Measurements from ENCODE around the gene ECE1.

ECE1 gene

GRCh38 chr1:21251773-21252471 lies 38.3 kb downstream of the ECE1 start:
- Histone ChIP-seq H3K36me3 (ENCODE audit: insufficient read depth, low read length) (peaks cover 26% of the 10 kb centered on the region), H3K4me2 (ENCODE audit: low read length) (no peak overlapping the region), H3K27me3 (ENCODE audit: control insufficient read depth, insufficient read depth, low read length) (no peaks in the 10 kb centered on the region), H3K9ac (ENCODE audit: low read depth, low read length) (no peak overlapping the region), H3K4me1 (ENCODE audit: control insufficient read depth, insufficient read depth, low read length) (peaks cover 12% of the 10 kb centered on the region), H3K9me3 (replicated peaks; ENCODE audit: low read length) (no peaks in the 10 kb centered on the region), H3K4me3 (ENCODE audit: low read length) (no peak overlapping the region)

- no peak overlapping the region for H3K4me3 ChIP-seq (ENCODE audit: low read length)
- no peak overlapping the region for H3K4me2 ChIP-seq (ENCODE audit: low read length)
- H3K9ac ChIP-seq (ENCODE audit: low read depth, low read length), result no peak overlapping the region
- peaks cover 12% of the 10 kb centered on the region for H3K4me1 ChIP-seq (ENCODE audit: control insufficient read depth, insufficient read depth, low read length)
- H3K27me3 ChIP-seq (ENCODE audit: control insufficient read depth, insufficient read depth, low read length), result no peaks in the 10 kb centered on the region
- H3K9me3 ChIP-seq (replicated peaks; ENCODE audit: low read length), result no peaks in the 10 kb centered on the region
- peaks cover 22% of the 10 kb centered on the region for H3K36me3 ChIP-seq (ENCODE audit: insufficient read depth, low read length)
Measured at GRCh38 chr1:21249940-21250493, 40.2 kb downstream of the ECE1 start.

GRCh38 chr1:21247892-21248715 lies 42.2 kb downstream of the ECE1 start:
- no peaks in the 10 kb centered on the region for H3K9me3 ChIP-seq (replicated peaks; ENCODE audit: low read length)
- no peaks in the 10 kb centered on the region for H3K27me3 ChIP-seq (ENCODE audit: control insufficient read depth, insufficient read depth, low read length)
- no peak overlapping the region for H3K9ac ChIP-seq (ENCODE audit: low read depth, low read length)
- H3K36me3 ChIP-seq (ENCODE audit: insufficient read depth, low read length), result peaks cover 36% of the 10 kb centered on the region
- H3K4me1 ChIP-seq (ENCODE audit: control insufficient read depth, insufficient read depth, low read length), result peaks cover 12% of the 10 kb centered on the region
- H3K4me2 ChIP-seq (ENCODE audit: low read length), result no peak overlapping the region
- no peak overlapping the region for H3K4me3 ChIP-seq (ENCODE audit: low read length)

- Histone ChIP-seq H3K4me1 (ENCODE audit: control insufficient read depth, insufficient read depth, low read length) (peaks cover 6% of the 10 kb centered on the region), H3K27me3 (ENCODE audit: control insufficient read depth, insufficient read depth, low read length) (no peaks in the 10 kb centered on the region), H3K4me2 (ENCODE audit: low read length) (no peak overlapping the region), H3K36me3 (ENCODE audit: insufficient read depth, low read length) (peaks cover 42% of the 10 kb centered on the region), H3K9me3 (replicated peaks; ENCODE audit: low read length) (no peaks in the 10 kb centered on the region), H3K4me3 (ENCODE audit: low read length) (no peak overlapping the region), H3K9ac (ENCODE audit: low read depth, low read length) (no peak overlapping the region)
Measured at GRCh38 chr1:21246905-21247642, 43.2 kb downstream of the ECE1 start.

GRCh38 chr1:21245688-21246229 lies 44.5 kb downstream of the ECE1 start:
- Histone ChIP-seq H3K4me1 (ENCODE audit: control insufficient read depth, insufficient read depth, low read length) (no peaks in the 10 kb centered on the region), H3K27me3 (ENCODE audit: control insufficient read depth, insufficient read depth, low read length) (no peaks in the 10 kb centered on the region), H3K4me2 (ENCODE audit: low read length) (no peak overlapping the region), H3K36me3 (ENCODE audit: insufficient read depth, low read length) (peaks cover 48% of the 10 kb centered on the region), H3K9me3 (replicated peaks; ENCODE audit: low read length) (no peaks in the 10 kb centered on the region), H3K9ac (ENCODE audit: low read depth, low read length) (no peak overlapping the region), H3K4me3 (ENCODE audit: low read length) (no peak overlapping the region)

- H3K9ac ChIP-seq (ENCODE audit: low read depth, low read length), result no peak overlapping the region
- H3K36me3 ChIP-seq (ENCODE audit: insufficient read depth, low read length), result peaks cover 43% of the 10 kb centered on the region
- no peaks in the 10 kb centered on the region for H3K9me3 ChIP-seq (replicated peaks; ENCODE audit: low read length)
Measured at GRCh38 chr1:21244986-21245687, 45.1 kb downstream of the ECE1 start.

GRCh38 chr1:21244154-21244553 lies 46.1 kb downstream of the ECE1 start:
- Histone ChIP-seq H3K9ac (ENCODE audit: low read depth, low read length) (no peak overlapping the region), H3K9me3 (replicated peaks; ENCODE audit: low read length) (no peaks in the 10 kb centered on the region), H3K4me3 (ENCODE audit: low read length) (no peak overlapping the region), H3K4me2 (ENCODE audit: low read length) (no peak overlapping the region), H3K36me3 (ENCODE audit: insufficient read depth, low read length) (peaks cover 41% of the 10 kb centered on the region), H3K4me1 (ENCODE audit: control insufficient read depth, insufficient read depth, low read length) (peaks cover 6% of the 10 kb centered on the region), H3K27me3 (ENCODE audit: control insufficient read depth, insufficient read depth, low read length) (no peaks in the 10 kb centered on the region)

More at GRCh38 chr1:21244986-21245687, 45.1 kb downstream of the ECE1 start:
- H3K4me1 ChIP-seq (ENCODE audit: control insufficient read depth, insufficient read depth, low read length), result no peaks in the 10 kb centered on the region
- no peak overlapping the region for H3K4me2 ChIP-seq (ENCODE audit: low read length)
- no peak overlapping the region for H3K4me3 ChIP-seq (ENCODE audit: low read length)
- no peaks in the 10 kb centered on the region for H3K27me3 ChIP-seq (ENCODE audit: control insufficient read depth, insufficient read depth, low read length)

GRCh38 chr1:21242846-21243245 lies 47.4 kb downstream of the ECE1 start:
- H3K4me1 ChIP-seq (ENCODE audit: control insufficient read depth, insufficient read depth, low read length), result peaks cover 19% of the 10 kb centered on the region
- H3K27me3 ChIP-seq (ENCODE audit: control insufficient read depth, insufficient read depth, low read length), result no peaks in the 10 kb centered on the region
- H3K4me3 ChIP-seq (ENCODE audit: low read length), result no peak overlapping the region
- H3K36me3 ChIP-seq (ENCODE audit: insufficient read depth, low read length), result peaks cover 45% of the 10 kb centered on the region
- no peaks in the 10 kb centered on the region for H3K9me3 ChIP-seq (replicated peaks; ENCODE audit: low read length)
- H3K4me2 ChIP-seq (ENCODE audit: low read length), result no peak overlapping the region
- H3K9ac ChIP-seq (ENCODE audit: low read depth, low read length), result no peak overlapping the region

- H3K36me3 ChIP-seq (ENCODE audit: insufficient read depth, low read length), result peaks cover 50% of the 10 kb centered on the region
Measured at GRCh38 chr1:21241771-21242581, 48.3 kb downstream of the ECE1 start.

GRCh38 chr1:21240706-21241105 lies 49.6 kb downstream of the ECE1 start:
- H3K9me3 ChIP-seq (replicated peaks; ENCODE audit: low read length), result no peaks in the 10 kb centered on the region
- peaks cover 59% of the 10 kb centered on the region for H3K36me3 ChIP-seq (ENCODE audit: insufficient read depth, low read length)
- H3K4me3 ChIP-seq (ENCODE audit: low read length), result no peak overlapping the region
- no peaks in the 10 kb centered on the region for H3K27me3 ChIP-seq (ENCODE audit: control insufficient read depth, insufficient read depth, low read length)
- H3K9ac ChIP-seq (ENCODE audit: low read depth, low read length), result no peak overlapping the region
- peaks cover 20% of the 10 kb centered on the region for H3K4me1 ChIP-seq (ENCODE audit: control insufficient read depth, insufficient read depth, low read length)
- H3K4me2 ChIP-seq (ENCODE audit: low read length), result no peak overlapping the region

More at GRCh38 chr1:21241771-21242581, 48.3 kb downstream of the ECE1 start:
- Histone ChIP-seq H3K9ac (ENCODE audit: low read depth, low read length) (no peak overlapping the region), H3K4me1 (ENCODE audit: control insufficient read depth, insufficient read depth, low read length) (peaks cover 20% of the 10 kb centered on the region), H3K4me2 (ENCODE audit: low read length) (no peak overlapping the region), H3K9me3 (replicated peaks; ENCODE audit: low read length) (no peaks in the 10 kb centered on the region), H3K27me3 (ENCODE audit: control insufficient read depth, insufficient read depth, low read length) (no peaks in the 10 kb centered on the region), H3K4me3 (ENCODE audit: low read length) (no peak overlapping the region)
